ENCODE results near the gene SULT2B1. TPM values are rescaled to one million over a fixed set of nuclear protein-coding genes. Genes with fewer than 3 reads are reported as not detected.

Gene SULT2B1
- polyA plus RNA-seq, 1 experiment = 0.25 TPM

GRCh38 chr19:48600679-48601417 lies 48.9 kb downstream of the SULT2B1 start:
- Histone ChIP-seq H3K36me3 (ENCODE audit: control insufficient read depth, insufficient read depth, low read length) (no peaks in the 10 kb centered on the region), H3K27me3 (ENCODE audit: control insufficient read depth, insufficient read depth, low read length) (no peaks in the 10 kb centered on the region), H3K4me3 (ENCODE audit: low read depth, low read length) (no peak overlapping the region)
- no peak for DNase-seq (ENCODE audit: low read depth)
- ChIA-PET CTCF (interaction anchor here (0.7 to 1.5 kb wide), 2 partner anchors 12 to 94 kb away, joined by 3 to 5 read pairs; no protein-coding TSS in a partner anchor), POLR2A (no interaction called here)
- TF ChIP-seq, protein P1, sequence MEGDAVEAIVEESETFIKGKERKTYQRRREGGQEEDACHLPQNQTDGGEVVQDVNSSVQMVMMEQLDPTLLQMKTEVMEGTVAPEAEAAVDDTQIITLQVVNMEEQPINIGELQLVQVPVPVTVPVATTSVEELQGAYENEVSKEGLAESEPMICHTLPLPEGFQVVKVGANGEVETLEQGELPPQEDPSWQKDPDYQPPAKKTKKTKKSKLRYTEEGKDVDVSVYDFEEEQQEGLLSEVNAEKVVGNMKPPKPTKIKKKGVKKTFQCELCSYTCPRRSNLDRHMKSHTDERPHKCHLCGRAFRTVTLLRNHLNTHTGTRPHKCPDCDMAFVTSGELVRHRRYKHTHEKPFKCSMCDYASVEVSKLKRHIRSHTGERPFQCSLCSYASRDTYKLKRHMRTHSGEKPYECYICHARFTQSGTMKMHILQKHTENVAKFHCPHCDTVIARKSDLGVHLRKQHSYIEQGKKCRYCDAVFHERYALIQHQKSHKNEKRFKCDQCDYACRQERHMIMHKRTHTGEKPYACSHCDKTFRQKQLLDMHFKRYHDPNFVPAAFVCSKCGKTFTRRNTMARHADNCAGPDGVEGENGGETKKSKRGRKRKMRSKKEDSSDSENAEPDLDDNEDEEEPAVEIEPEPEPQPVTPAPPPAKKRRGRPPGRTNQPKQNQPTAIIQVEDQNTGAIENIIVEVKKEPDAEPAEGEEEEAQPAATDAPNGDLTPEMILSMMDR (IDR thresholded peaks at IDR 0.05; ENCODE audit: insufficient read depth, low read depth, low read length) = no peak

- POLR2A ChIA-PET = no interaction called here
These were observed 51.0 kb downstream of the SULT2B1 start for GRCh38 chr19:48603001-48603400.

DNA sequence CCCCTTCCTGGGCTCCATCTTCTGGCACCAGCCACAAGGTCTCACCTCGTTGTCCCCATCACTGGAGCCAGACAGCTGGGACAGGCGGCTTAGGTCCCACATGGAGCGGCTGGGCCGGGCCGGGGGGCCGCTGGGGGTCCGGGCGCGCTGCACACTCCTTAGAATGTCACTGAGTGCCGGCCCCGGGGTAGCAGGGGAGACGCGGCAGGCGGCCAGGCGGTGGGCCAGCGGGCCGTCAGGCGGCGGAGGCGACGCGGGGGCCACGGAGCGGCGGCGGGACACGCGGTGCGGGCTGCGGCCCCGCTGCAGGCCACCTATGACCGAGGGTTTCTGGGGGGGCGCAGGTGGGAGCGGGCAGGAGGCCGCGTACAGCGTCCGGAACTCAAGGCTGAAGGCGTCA lies 51.5 kb downstream of the SULT2B1 start:
- TF ChIP-seq, protein P1 (IDR thresholded peaks at IDR 0.05; ENCODE audit: insufficient read depth, low read depth, low read length) = no peak
- ChIA-PET POLR2A (no interaction called here), CTCF (interaction anchor here (2.4 kb wide), 1 partner anchor 14 kb away, joined by 14 read pairs; no protein-coding TSS in a partner anchor)
- Histone ChIP-seq H3K4me3 (ENCODE audit: low read depth, low read length) (no peak overlapping the region), H3K27me3 (ENCODE audit: control insufficient read depth, insufficient read depth, low read length) (no peaks in the 10 kb centered on the region), H3K36me3 (ENCODE audit: control insufficient read depth, insufficient read depth, low read length) (no peaks in the 10 kb centered on the region)
- no peak for DNase-seq (ENCODE audit: low read depth)

More at GRCh38 chr19:48603001-48603400, 51.0 kb downstream of the SULT2B1 start:
- DNase-seq (ENCODE audit: low read depth) = no peak
- Histone ChIP-seq H3K27me3 (ENCODE audit: control insufficient read depth, insufficient read depth, low read length) (no peaks in the 10 kb centered on the region), H3K36me3 (ENCODE audit: control insufficient read depth, insufficient read depth, low read length) (no peaks in the 10 kb centered on the region), H3K4me3 (ENCODE audit: low read depth, low read length) (no peak overlapping the region)
- CTCF ChIA-PET = interaction anchor here (1.2 kb wide), 1 partner anchor 114 kb away, joined by 3 read pairs; no protein-coding TSS in a partner anchor
- TF ChIP-seq, protein P1 (IDR thresholded peaks at IDR 0.05; ENCODE audit: insufficient read depth, low read depth, low read length) = no peak

- ChIA-PET POLR2A (no interaction called here), CTCF (interaction anchor here (2.4 kb wide), 1 partner anchor 15 kb away, joined by 14 read pairs; no protein-coding TSS in a partner anchor)
- no peaks in the 10 kb centered on the region for H3K27me3 ChIP-seq (ENCODE audit: control insufficient read depth, insufficient read depth, low read length)
- no peak for DNase-seq (ENCODE audit: low read depth)
- no peak overlapping the region for H3K4me3 ChIP-seq (ENCODE audit: low read depth, low read length)
- TF ChIP-seq, protein P1 (IDR thresholded peaks at IDR 0.05; ENCODE audit: insufficient read depth, low read depth, low read length) = no peak
- H3K36me3 ChIP-seq (ENCODE audit: control insufficient read depth, insufficient read depth, low read length) = no peaks in the 10 kb centered on the region
These were observed 51.9 kb downstream of the SULT2B1 start for GRCh38 chr19:48603850-48604249.

DNA sequence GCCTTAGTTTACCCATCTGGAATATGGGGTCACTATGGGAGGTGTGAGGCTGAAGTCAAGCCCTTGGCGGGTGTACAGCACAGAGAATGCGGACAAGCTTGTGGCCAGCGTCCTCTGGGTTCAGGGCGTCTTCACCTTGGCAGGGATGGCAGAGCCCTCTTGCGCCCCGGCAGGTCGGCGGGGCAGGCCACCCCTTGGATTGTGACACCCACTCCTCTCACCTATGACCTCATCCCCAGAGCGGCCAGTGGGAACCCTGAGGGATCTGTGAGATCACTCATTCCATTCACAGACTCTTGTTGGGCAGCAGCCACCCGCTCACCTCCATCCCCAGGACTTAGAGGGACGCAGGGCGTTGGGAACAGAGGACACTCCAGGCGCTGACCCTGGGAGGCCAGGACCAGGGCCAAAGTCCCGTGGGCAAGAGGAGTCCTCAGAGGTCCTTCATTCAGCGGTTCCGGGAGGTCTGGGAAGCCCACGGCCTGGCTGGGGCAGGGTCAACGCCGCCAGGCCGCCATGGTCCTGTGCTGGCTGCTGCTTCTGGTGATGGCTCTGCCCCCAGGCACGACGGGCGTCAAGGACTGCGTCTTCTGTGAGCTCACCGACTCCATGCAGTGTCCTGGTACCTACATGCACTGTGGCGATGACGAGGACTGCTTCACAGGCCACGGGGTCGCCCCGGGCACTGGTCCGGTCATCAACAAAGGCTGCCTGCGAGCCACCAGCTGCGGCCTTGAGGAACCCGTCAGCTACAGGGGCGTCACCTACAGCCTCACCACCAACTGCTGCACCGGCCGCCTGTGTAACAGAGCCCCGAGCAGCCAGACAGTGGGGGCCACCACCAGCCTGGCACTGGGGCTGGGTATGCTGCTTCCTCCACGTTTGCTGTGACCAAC lies 54.7 kb downstream of the SULT2B1 start, which contains the start of gene SPACA4:
TSS of gene SPACA4 (plus strand) at position 280 of the 896 bp plus-strand sequence. CDS start at position 517, 237 bp downstream.
- TF ChIP-seq, protein P1 (IDR thresholded peaks at IDR 0.05; ENCODE audit: insufficient read depth, low read depth, low read length) = no peak
- Histone ChIP-seq H3K36me3 (ENCODE audit: control insufficient read depth, insufficient read depth, low read length) (no peaks in the 10 kb centered on the region), H3K27me3 (ENCODE audit: control insufficient read depth, insufficient read depth, low read length) (no peaks in the 10 kb centered on the region), H3K4me3 (ENCODE audit: low read depth, low read length) (no peak within 1 kb of the TSS)
- POLR2A ChIA-PET = no interaction called here
- CTCF ChIA-PET = interaction anchor here (0.6 to 4.4 kb wide), 4 partner anchors 12 to 211 kb away, joined by 3 to 32 read pairs (median 6); no protein-coding TSS in a partner anchor
- DNase-seq (ENCODE audit: low read depth) = no peak
